Loucy (cell line): Measurements from ENCODE around the gene JKAMP.

ENCODE experiments used
- EZH2phosphoT487 ChIP-seq: fragments of 200-600 bp; IDR thresholded peaks from 2 replicates; pipeline ENCODE4 v1.6.1; 2018; ENCODE audit warnings: antibody characterized with exemption, mild to moderate bottlenecking, moderate library complexity, borderline replicate concordance
- TF ChIP-seq, protein P1 (sequence below): fragments of 200-600 bp; sonication (generic); conservative IDR thresholded peaks from 2 replicates; pipeline ENCODE4 v1.5.1; 2014; ENCODE audit warnings: mild to moderate bottlenecking, antibody characterized with exemption, low read length

DNA sequence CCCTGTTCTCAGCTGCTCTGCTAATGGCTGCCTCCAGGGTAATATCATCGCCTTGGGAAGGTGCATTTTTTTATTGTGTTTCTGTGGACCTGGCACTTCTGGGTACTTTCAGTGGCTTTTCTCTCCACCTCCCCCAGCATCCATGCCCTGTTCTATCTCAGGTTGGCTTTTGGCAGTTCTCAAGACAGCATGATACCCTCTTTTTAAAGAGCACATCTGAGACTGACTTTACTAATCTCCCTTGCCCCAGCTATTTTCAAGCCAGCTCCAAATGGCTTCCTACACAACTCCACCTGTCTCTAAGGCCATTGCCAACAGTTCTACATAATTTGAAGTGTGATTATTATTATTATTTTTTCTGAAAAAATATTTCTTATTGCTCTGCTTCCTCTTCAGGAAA, 53.2 kb downstream of the JKAMP start:
- TF ChIP-seq, protein P1, sequence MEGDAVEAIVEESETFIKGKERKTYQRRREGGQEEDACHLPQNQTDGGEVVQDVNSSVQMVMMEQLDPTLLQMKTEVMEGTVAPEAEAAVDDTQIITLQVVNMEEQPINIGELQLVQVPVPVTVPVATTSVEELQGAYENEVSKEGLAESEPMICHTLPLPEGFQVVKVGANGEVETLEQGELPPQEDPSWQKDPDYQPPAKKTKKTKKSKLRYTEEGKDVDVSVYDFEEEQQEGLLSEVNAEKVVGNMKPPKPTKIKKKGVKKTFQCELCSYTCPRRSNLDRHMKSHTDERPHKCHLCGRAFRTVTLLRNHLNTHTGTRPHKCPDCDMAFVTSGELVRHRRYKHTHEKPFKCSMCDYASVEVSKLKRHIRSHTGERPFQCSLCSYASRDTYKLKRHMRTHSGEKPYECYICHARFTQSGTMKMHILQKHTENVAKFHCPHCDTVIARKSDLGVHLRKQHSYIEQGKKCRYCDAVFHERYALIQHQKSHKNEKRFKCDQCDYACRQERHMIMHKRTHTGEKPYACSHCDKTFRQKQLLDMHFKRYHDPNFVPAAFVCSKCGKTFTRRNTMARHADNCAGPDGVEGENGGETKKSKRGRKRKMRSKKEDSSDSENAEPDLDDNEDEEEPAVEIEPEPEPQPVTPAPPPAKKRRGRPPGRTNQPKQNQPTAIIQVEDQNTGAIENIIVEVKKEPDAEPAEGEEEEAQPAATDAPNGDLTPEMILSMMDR = no peak
- TF ChIP-seq EZH2phosphoT487 = no peak
